K562 (cell line): ENCODE results near the gene MINPP1. TPM values are rescaled to one million over a fixed set of nuclear protein-coding genes. Genes with fewer than 3 reads are reported as not detected.

Experiments used
- ATAC-seq: fragments of 200-7000 bp; cut with Tn5 transposase; 3 replicates; pipeline ENCODE4 v1.9.1; 2020; ENCODE audit warnings: moderate library complexity
- BruUV-seq: library from RNA; stranded (reverse); fragments of 400-500 nt; replicated peaks from 2 replicates; lab custom pipeline; 2021; lab: Mats Ljungman, UMichigan
- CTCF ChIA-PET: fragments of 300-600 bp; formaldehyde crosslinking; extraction: SDS; loops from one replicate; lab custom pipeline; 2021; ENCODE audit warnings: low intra/inter-chr PET ratio; lab: Yijun Ruan, JAX
- POLR2A ChIA-PET: fragments of 300-600, 350-650 bp; sonication (Branson Sonifier 250); formaldehyde crosslinking; extraction: SDS; loops from one replicate; lab custom pipeline; 2021; ENCODE audit warnings: antibody characterized with exemption, inconsistent platforms; lab: Yijun Ruan, JAX
- DNase-seq, 4 experiments: peaks; one replicate each; pipeline versions ENCODE4 v3.0.0 to v3.0.0-alpha.2; 2011 to 2018; ENCODE audit warnings: low spot score in 3 of 4, mixed read lengths in 3 of 4; ENCODE audit errors: extremely low read depth in 1 of 4
- FAIRE-seq: peaks from 2 replicates; lab custom pipeline; 2011; peaks lifted over from hg19 to GRCh38; lab: Jason Lieb, UNC
- H2AFZ ChIP-seq: 2 replicates; pipeline ENCODE4 v1.6.0; 2011; ENCODE audit warnings: low read depth, low read length, control low read depth, inconsistent platforms
- H3K27ac ChIP-seq: fragments of 200-600 bp; 3 replicates; pipeline ENCODE4 v1.8.0; 2011; ENCODE audit warnings: low read depth, mild to moderate bottlenecking, control low read depth, inconsistent platforms, low read length, moderate library complexity, mixed read lengths; ENCODE audit errors: extremely low read depth
- H3K27me3 ChIP-seq, 2 experiments: fragments of 300-600 bp in 1 of 2; 2 replicates in 1 of 2; 3 replicates in 1 of 2; pipeline versions ENCODE4 v1.6.0 to v1.8.0; 2011; ENCODE audit warnings: inconsistent platforms in 2 of 2, low read length in 2 of 2, mild to moderate bottlenecking in 1 of 2, mixed read lengths in 1 of 2, moderate library complexity in 1 of 2; ENCODE audit not compliant: control insufficient read depth in 2 of 2, insufficient read depth in 2 of 2
- H3K36me3 ChIP-seq: fragments of 300-600 bp; 3 replicates; pipeline ENCODE4 v1.8.0; 2011; ENCODE audit warnings: mild to moderate bottlenecking, low read length, inconsistent platforms; ENCODE audit not compliant: control insufficient read depth, insufficient read depth
- H3K4me1 ChIP-seq, 2 experiments: fragments of 200-600 bp in 1 of 2; replicated peaks in 1 of 2; 2 replicates in 1 of 2; 3 replicates in 1 of 2; pipeline versions ENCODE4 v1.5.1 to v1.8.0; 2011; ENCODE audit warnings: inconsistent platforms in 2 of 2, low read length in 2 of 2, mild to moderate bottlenecking in 1 of 2, mixed read lengths in 1 of 2, moderate library complexity in 1 of 2; ENCODE audit not compliant: control insufficient read depth in 2 of 2, insufficient read depth in 2 of 2
- H3K4me2 ChIP-seq: 2 replicates; pipeline ENCODE4 v1.6.1; 2011; ENCODE audit warnings: low read length, control low read depth, inconsistent platforms, mixed read lengths; ENCODE audit not compliant: insufficient read depth
- H3K4me3 ChIP-seq: fragments of 200-600 bp; sonication (generic), shearing (Covaris generic); 2 replicates; pipeline ENCODE4 v1.5.1; 2016; ENCODE audit warnings: control low read depth, inconsistent platforms
- H3K79me2 ChIP-seq: fragments of 200-600 bp; 3 replicates; pipeline ENCODE4 v1.8.0; 2011; ENCODE audit warnings: low read length, inconsistent platforms; ENCODE audit not compliant: control insufficient read depth, insufficient read depth
- H3K9ac ChIP-seq, 2 experiments: 2 replicates each; pipeline versions ENCODE4 v1.6.0 to v1.6.1; 2011; ENCODE audit warnings: low read depth in 2 of 2, low read length in 2 of 2, control low read depth in 1 of 2, inconsistent platforms in 1 of 2, mild to moderate bottlenecking in 1 of 2, mixed read lengths in 1 of 2; ENCODE audit not compliant: insufficient read depth in 1 of 2
- H3K9me1 ChIP-seq: one replicate; pipeline ENCODE4 v1.6.0; 2011; ENCODE audit warnings: inconsistent platforms, mild to moderate bottlenecking, low read length, moderate library complexity; ENCODE audit not compliant: control insufficient read depth, insufficient read depth
- H3K9me3 ChIP-seq: replicated peaks from 2 replicates; pipeline ENCODE4 v1.5.1; 2011; ENCODE audit warnings: low read depth, low read length, inconsistent platforms; ENCODE audit not compliant: control insufficient read depth, insufficient read depth
- H4K20me1 ChIP-seq: replicated peaks from 2 replicates; pipeline ENCODE4 v1.6.1; 2011; ENCODE audit warnings: low read length, inconsistent platforms, mixed read lengths; ENCODE audit not compliant: control insufficient read depth, insufficient read depth
- BRF1 ChIP-seq: IDR thresholded peaks from 3 replicates; pipeline ENCODE4 v1.6.1; 2011; ENCODE audit warnings: borderline replicate concordance, mild to moderate bottlenecking; ENCODE audit not compliant: insufficient read length; ENCODE audit errors: extremely low read depth
- CBFA2T3 ChIP-seq: fragments of 450-650 bp; IDR thresholded peaks from 2 replicates; pipeline ENCODE4 v1.6.1; 2017
- CEBPB ChIP-seq: fragments of 450-650 bp; IDR thresholded peaks from 2 replicates; pipeline ENCODE4 v1.6.1; 2016; ENCODE audit warnings: missing genetic modification characterization, missing compliant biosample characterization
- CEBPG ChIP-seq, 3 experiments: fragments of 200-800 bp in 1 of 3; sonication (Bioruptor generic) in 1 of 3; sonication (generic) in 1 of 3; formaldehyde crosslinking in 1 of 3; IDR thresholded peaks in 2 of 3; conservative IDR thresholded peaks in 1 of 3; 2 replicates each; pipeline versions ENCODE4 v1.6.1 to v1.8.0; 2016 to 2022; ENCODE audit warnings: missing compliant biosample characterization in 2 of 3, missing genetic modification characterization in 2 of 3, mild to moderate bottlenecking in 1 of 3, missing genetic modification reagents in 1 of 3
- CHD4 ChIP-seq: fragments of 200-600 bp; sonication (generic); IDR thresholded peaks from 3 replicates; pipeline ENCODE4 v1.6.1; 2012; ENCODE audit warnings: low read depth, mild to moderate bottlenecking, mixed read lengths, low read length, inconsistent platforms; ENCODE audit not compliant: insufficient read depth, insufficient replicate concordance, poor library complexity, severe bottlenecking
- HDAC2 ChIP-seq: fragments of 450-650 bp; IDR thresholded peaks from 2 replicates; pipeline ENCODE4 v1.6.1; 2016; ENCODE audit warnings: mild to moderate bottlenecking
- HLTF ChIP-seq: fragments of 450-650 bp; IDR thresholded peaks from 2 replicates; pipeline ENCODE4 v1.6.1; 2016
- HNRNPK ChIP-seq: fragments of 200-400 bp; formaldehyde crosslinking; IDR thresholded peaks from one replicate; pipeline ENCODE4 v1.6.1; 2018; ENCODE audit warnings: mild to moderate bottlenecking, low read depth, low read length; ENCODE audit not compliant: poor library complexity, severe bottlenecking
- LCOR ChIP-seq: sonication (generic); formaldehyde crosslinking; IDR thresholded peaks from 2 replicates; pipeline ENCODE4 v1.8.0; 2022; ENCODE audit warnings: mild to moderate bottlenecking, missing genetic modification reagents
- MYC ChIP-seq, 2 experiments: fragments of 250-450 bp in 1 of 2; sonication (Bioruptor Pico) in 1 of 2; IDR thresholded peaks; 2 replicates each; pipeline versions ENCODE4 v1.5.1 to v1.6.1; 2012 to 2021; ENCODE audit warnings: low read depth in 2 of 2, borderline replicate concordance in 1 of 2, improper control_type of control experiment in 1 of 2, low read length in 1 of 2, mild to moderate bottlenecking in 1 of 2, moderate library complexity in 1 of 2
- PPARD ChIP-seq: fragments of 250-450 bp; sonication (Bioruptor Pico); IDR thresholded peaks from 2 replicates; pipeline ENCODE4 v1.8.0; 2022; ENCODE audit warnings: inconsistent platforms, mild to moderate bottlenecking, moderate library complexity
- PRPF4 ChIP-seq: fragments of 200-400 bp; formaldehyde crosslinking; IDR thresholded peaks from one replicate; pipeline ENCODE4 v1.6.1; 2017; ENCODE audit warnings: low read length, low read depth, mild to moderate bottlenecking; ENCODE audit not compliant: insufficient read depth, poor library complexity, severe bottlenecking
- RBFOX2 ChIP-seq: fragments of 200-400 bp; formaldehyde crosslinking; IDR thresholded peaks from 2 replicates; pipeline ENCODE4 v1.6.1; 2017; ENCODE audit warnings: low read depth, mild to moderate bottlenecking, low read length, moderate library complexity
- TCF3 ChIP-seq: sonication (generic); formaldehyde crosslinking; IDR thresholded peaks from 2 replicates; pipeline ENCODE4 v1.4.0; 2020; ENCODE audit warnings: mild to moderate bottlenecking, missing genetic modification reagents
- TCF7 ChIP-seq: sonication (generic); IDR thresholded peaks from 2 replicates; pipeline ENCODE4 v1.6.1; 2016; ENCODE audit warnings: antibody characterized with exemption, borderline replicate concordance
- THRAP3 ChIP-seq: fragments of 450-650 bp; IDR thresholded peaks from 2 replicates; pipeline ENCODE4 v1.6.1; 2016; ENCODE audit warnings: mild to moderate bottlenecking, inconsistent platforms, borderline replicate concordance
- ZNF3 ChIP-seq: fragments of 250-450 bp; sonication (Bioruptor Pico); IDR thresholded peaks from 2 replicates; pipeline ENCODE4 v1.5.0; 2021; ENCODE audit warnings: mild to moderate bottlenecking, moderate library complexity
- ZNF354B ChIP-seq: fragments of 250-450 bp; sonication (Bioruptor Pico); IDR thresholded peaks from 2 replicates; pipeline ENCODE4 v1.4.0; 2020
- ZNF431 ChIP-seq: sonication (generic); formaldehyde crosslinking; IDR thresholded peaks from 2 replicates; pipeline ENCODE4 v1.8.0; 2022; ENCODE audit warnings: mild to moderate bottlenecking, missing genetic modification reagents
- ZNF830 ChIP-seq: fragments of 250-450 bp; sonication (Bioruptor Pico); IDR thresholded peaks from 2 replicates; pipeline ENCODE4 v1.5.0; 2021; ENCODE audit warnings: mild to moderate bottlenecking
- WGBS: fragments of 100-300 bp; shearing (Covaris generic); methylation state at CpG from one replicate; pipeline ENCODE4 v1.1.6; 2016; ENCODE audit warnings: low coverage, mixed read lengths; ENCODE audit not compliant: insufficient coverage; ENCODE audit errors: missing lambda C conversion rate; 5-methylcytosine and 5-hydroxymethylcytosine counted together
- in situ Hi-C: fragments of 300-500 bp; cut with MboI; formaldehyde crosslinking; loops from 4 replicates; pipeline ENCODE4 v1.15.0; 2018; ENCODE audit warnings: inconsistent platforms, mixed read lengths
- intact Hi-C: fragments of 100-400 bp; cut with micrococcal nuclease; formaldehyde crosslinking; loops from 2 replicates; pipeline ENCODE4 v1.14.2; 2022
- polyA plus RNA-seq, 8 experiments: library from polyadenylated mRNA; depleted of rRNA in 4 of 8; stranded (reverse) in 5 of 8; unstranded in 3 of 8; fragments of >200 nt; fragmentation: Nextera tagmentation in 2 of 8; fragmentation: Illumina TruSeq in 1 of 8; extraction: Ambion mirVana in 2 of 8; extraction: Trizol in 1 of 8; gene quantifications; 2 replicates each; pipeline versions ENCODE4 v1.2.1 to v1.2.3, GENCODE V29; 2011 to 2014; ENCODE audit warnings: inconsistent platforms in 1 of 8, missing spikeins in 1 of 8
- total RNA-seq, 7 experiments: library from RNA; depleted of rRNA in 6 of 7; stranded (reverse); fragments of >200 nt in 6 of 7; fragmentation: Illumina TruSeq in 2 of 7; extraction: Trizol in 2 of 7; gene quantifications; 2 replicates each; pipeline versions ENCODE4 v1.2.1 to v1.2.3, GENCODE V29; 2011 to 2021; ENCODE audit warnings: low replicate concordance in 1 of 7
- TF ChIP-seq, protein P1 (sequence below): fragments of 450-650 bp; IDR thresholded peaks from 2 replicates; pipeline ENCODE4 v1.6.1; 2017; ENCODE audit warnings: mild to moderate bottlenecking, moderate library complexity
- TF ChIP-seq, protein P2 (sequence below): fragments of 250-450 bp; sonication (Bioruptor Pico); IDR thresholded peaks from 2 replicates; pipeline ENCODE4 v1.5.0; 2021

The MINPP1 gene
- total and polyA plus RNA-seq, 9 of the 15 experiments (the other 6 are each of a cell fraction or from before 2014, with no cell fraction given): 11.5 to 44.5 (median 27.1) TPM

DNA sequence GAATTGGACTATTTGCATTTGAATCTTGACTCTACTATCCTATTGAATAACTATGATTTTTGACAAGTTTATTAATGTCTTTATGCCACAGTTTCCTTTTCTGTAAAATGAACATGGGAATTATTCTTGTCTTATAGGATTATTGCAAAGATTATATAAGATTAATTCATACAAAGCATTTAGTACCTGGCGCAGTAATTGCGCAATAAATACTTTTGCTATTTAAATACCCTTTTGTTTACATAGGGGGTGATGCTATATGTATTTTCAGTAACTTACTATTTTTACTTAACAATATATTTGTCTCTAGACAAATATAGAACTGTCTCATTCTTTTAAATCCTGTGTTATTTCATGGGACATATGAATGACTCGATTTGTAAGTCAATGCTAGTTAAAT, 5.3 kb downstream of the MINPP1 start:
- Histone ChIP-seq H3K4me1 (peaks cover 0 to 3% of the 10 kb centered on the region in 2 experiments; a peak in 3 of 5 replicates), H3K9ac (no peak overlapping the region), H3K27ac (no peak overlapping the region), H3K79me2 (peaks cover 82% of the 10 kb centered on the region), H3K27me3 (no peaks in the 10 kb centered on the region), H4K20me1 (no peaks in the 10 kb centered on the region), H3K4me3 (no peak overlapping the region), H3K36me3 (peaks cover 72% of the 10 kb centered on the region), H3K4me2 (no peak overlapping the region), H3K9me1 (no peaks in the 10 kb centered on the region), H2AFZ (no peak overlapping the region), H3K9me3 (no peaks in the 10 kb centered on the region)
- in situ Hi-C loops: loop anchor here (25.0 kb wide), 1 partner anchor 98 kb away; no protein-coding TSS in a partner anchor
- ATAC-seq (no peak), FAIRE-seq (no peak), DNase-seq (no peak)
- ChIA-PET POLR2A (no interaction called here), CTCF (no interaction called here)
- intact Hi-C loops: no loop called here
- 92% methylated on average over 3 of the region's 3 CpGs for WGBS
- no peak for TF ChIP-seq CBFA2T3
- TF ChIP-seq HLTF: no peak
- no peak for TF ChIP-seq HNRNPK
- no peak for TF ChIP-seq CEBPG (CRISPR knock-in tag; IDR thresholded peaks at IDR 0.05)
- TF ChIP-seq CEBPG (tag; conservative IDR thresholded peaks at IDR 0.05 in 1 of 2, IDR thresholded peaks at IDR 0.05 in 1 of 2): peak; percentile 70 to 99
- TF ChIP-seq, protein P1, sequence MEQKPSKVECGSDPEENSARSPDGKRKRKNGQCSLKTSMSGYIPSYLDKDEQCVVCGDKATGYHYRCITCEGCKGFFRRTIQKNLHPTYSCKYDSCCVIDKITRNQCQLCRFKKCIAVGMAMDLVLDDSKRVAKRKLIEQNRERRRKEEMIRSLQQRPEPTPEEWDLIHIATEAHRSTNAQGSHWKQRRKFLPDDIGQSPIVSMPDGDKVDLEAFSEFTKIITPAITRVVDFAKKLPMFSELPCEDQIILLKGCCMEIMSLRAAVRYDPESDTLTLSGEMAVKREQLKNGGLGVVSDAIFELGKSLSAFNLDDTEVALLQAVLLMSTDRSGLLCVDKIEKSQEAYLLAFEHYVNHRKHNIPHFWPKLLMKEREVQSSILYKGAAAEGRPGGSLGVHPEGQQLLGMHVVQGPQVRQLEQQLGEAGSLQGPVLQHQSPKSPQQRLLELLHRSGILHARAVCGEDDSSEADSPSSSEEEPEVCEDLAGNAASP: no peak
- no peak for TF ChIP-seq TCF3 (CRISPR knock-in tag)
- TF ChIP-seq BRF1: no peak
- no peak for TF ChIP-seq HDAC2
- TF ChIP-seq, protein P2, sequence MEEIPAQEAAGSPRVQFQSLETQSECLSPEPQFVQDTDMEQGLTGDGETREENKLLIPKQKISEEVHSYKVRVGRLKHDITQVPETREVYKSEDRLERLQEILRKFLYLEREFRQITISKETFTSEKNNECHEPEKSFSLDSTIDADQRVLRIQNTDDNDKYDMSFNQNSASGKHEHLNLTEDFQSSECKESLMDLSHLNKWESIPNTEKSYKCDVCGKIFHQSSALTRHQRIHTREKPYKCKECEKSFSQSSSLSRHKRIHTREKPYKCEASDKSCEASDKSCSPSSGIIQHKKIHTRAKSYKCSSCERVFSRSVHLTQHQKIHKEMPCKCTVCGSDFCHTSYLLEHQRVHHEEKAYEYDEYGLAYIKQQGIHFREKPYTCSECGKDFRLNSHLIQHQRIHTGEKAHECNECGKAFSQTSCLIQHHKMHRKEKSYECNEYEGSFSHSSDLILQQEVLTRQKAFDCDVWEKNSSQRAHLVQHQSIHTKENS: no peak
- no peak for TF ChIP-seq THRAP3
- TF ChIP-seq ZNF830 (CRISPR knock-in tag): no peak
- peak; percentile 96 for TF ChIP-seq CEBPB (tag)
- TF ChIP-seq PRPF4: no peak
- no peak for TF ChIP-seq PPARD (CRISPR knock-in tag)
- TF ChIP-seq LCOR (CRISPR knock-in tag): no peak
- TF ChIP-seq RBFOX2: 0 out of 2 replicates have a peak, but pooled peaks have one; percentile 19
- TF ChIP-seq ZNF354B: no peak
- TF ChIP-seq ZNF431 (CRISPR knock-in tag): no peak
- TF ChIP-seq TCF7: no peak
- TF ChIP-seq CHD4: no peak
- no peak for TF ChIP-seq MYC (IDR thresholded peaks at IDR 0.05; ENCODE audit: low read depth, low read length)
- TF ChIP-seq MYC (CRISPR knock-in tag; IDR thresholded peaks at IDR 0.05; ENCODE audit: borderline replicate concordance, low read depth): no peak
- no peak for TF ChIP-seq ZNF3 (CRISPR knock-in tag)
- BruUV-seq: no TSS peak
